Gastroesophageal sphincter (tissue), 4 donors: Measurements from ENCODE around the gene MAPKBP1. TPM values are rescaled to one million over a fixed set of nuclear protein-coding genes. Genes with fewer than 3 reads are reported as not detected.

Source experiments
- ATAC-seq: fragments of 150-250 bp; one replicate; pipeline ENCODE4 v1.9.1; 2016; ENCODE audit warnings: mild to moderate bottlenecking, moderate library complexity
- H3K27ac ChIP-seq, 4 donors: fragments of 200-600 bp; sonication (generic) in 3 of 4; 1 replicate in 3 of 4; 2 replicates in 1 of 4; pipeline ENCODE4 v1.5.1; 2016 to 2019
- H3K27me3 ChIP-seq: fragments of 200-600 bp; sonication (generic); one replicate; pipeline ENCODE4 v1.5.1; 2019
- H3K36me3 ChIP-seq, 2 donors: fragments of 200-600 bp; sonication (generic); one replicate each; pipeline ENCODE4 v1.5.1; 2019; ENCODE audit warnings: control low read depth in 1 of 2
- H3K4me1 ChIP-seq, 3 donors: fragments of 200-600 bp; sonication (generic); 1 replicate in 2 of 3; 2 replicates in 1 of 3; pipeline ENCODE4 v1.5.1; 2016 to 2019; ENCODE audit warnings: control low read depth in 2 of 3
- H3K4me3 ChIP-seq, 2 donors: fragments of 200-600 bp; sonication (generic); one replicate each; pipeline ENCODE4 v1.5.1; 2019; ENCODE audit warnings: mild to moderate bottlenecking in 1 of 2, moderate library complexity in 1 of 2
- H3K9me3 ChIP-seq, 3 donors: fragments of 200-600 bp; sonication (generic); one replicate each; pipeline ENCODE4 v1.5.1; 2017 to 2019; ENCODE audit warnings: control low read depth in 2 of 3
- EP300 ChIP-seq: sonication (generic); formaldehyde crosslinking; IDR thresholded peaks from one replicate; pipeline ENCODE4 v1.6.1; 2017; ENCODE audit warnings: antibody characterized with exemption, mild to moderate bottlenecking
- POLR2A ChIP-seq, 2 donors: fragments of 450-650 bp; IDR thresholded peaks; one replicate each; pipeline ENCODE4 v1.6.1; 2017; ENCODE audit warnings: antibody characterized with exemption in 2 of 2, mild to moderate bottlenecking in 2 of 2, moderate library complexity in 1 of 2
- POLR2AphosphoS5 ChIP-seq: sonication (generic); formaldehyde crosslinking; IDR thresholded peaks from one replicate; pipeline ENCODE4 v1.6.1; 2017; ENCODE audit warnings: antibody characterized with exemption
- WGBS, 2 donors: methylation state at CpG; one replicate each; pipeline ENCODE4 v1.1.5; 2018; ENCODE audit warnings: low coverage in 1 of 2; 5-methylcytosine and 5-hydroxymethylcytosine counted together
- total RNA-seq, 4 donors: library from RNA; depleted of rRNA; stranded (reverse); fragments of >200 nt; gene quantifications; one replicate each; pipeline ENCODE4 v1.1.0, GENCODE V29; 2016
- TF ChIP-seq, protein P1 (sequence below), 4 experiments: fragments of 200-600 bp in 2 of 4; fragments of 450-650 bp in 2 of 4; sonication (generic) in 1 of 4; IDR thresholded peaks; one replicate each; pipeline ENCODE4 v1.5.1; 2017 to 2019; ENCODE audit warnings: antibody characterized with exemption in 4 of 4, mild to moderate bottlenecking in 2 of 4, moderate library complexity in 2 of 4

The MAPKBP1 gene
- total RNA-seq, 4 donors from 2014 or later, result 25.1 to 48.9 (median 30.6) TPM

DNA sequence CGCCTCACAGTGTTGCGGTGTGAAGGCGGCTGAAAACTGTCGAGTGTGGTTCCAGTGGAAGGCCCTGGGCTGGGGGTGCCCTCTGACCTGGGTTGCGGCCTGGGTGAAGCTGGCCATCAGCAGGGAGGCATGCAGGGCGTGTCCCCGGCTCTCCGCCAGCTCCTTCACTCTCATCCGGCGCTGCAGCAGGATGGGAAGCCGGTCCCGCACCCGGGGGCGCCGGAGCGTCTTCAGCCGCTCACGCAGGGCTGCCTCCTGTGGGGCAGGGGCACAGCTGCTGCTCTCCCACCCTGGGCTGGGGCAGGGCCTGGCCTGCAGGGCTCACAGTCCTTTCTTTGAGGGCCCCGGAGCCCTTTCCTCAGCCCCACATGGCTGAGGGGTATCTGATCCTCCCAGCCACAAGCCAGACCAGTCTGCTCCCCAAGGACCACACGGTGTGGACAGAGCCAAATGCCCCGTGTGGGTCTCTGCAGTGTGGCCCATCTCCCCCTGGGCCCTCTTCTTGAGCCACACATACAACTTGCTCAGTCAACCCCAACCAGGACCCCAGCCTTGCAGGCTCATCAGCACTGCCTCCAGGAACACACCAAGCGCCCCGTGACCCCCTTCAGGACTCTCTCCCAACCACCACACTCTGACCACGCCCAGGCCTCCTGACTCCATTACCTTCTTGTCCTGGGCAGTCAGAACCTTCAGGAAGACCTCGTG lies 92.7 kb downstream of the MAPKBP1 start:
- Histone ChIP-seq H3K4me3 (no peak overlapping the region), H3K27ac (no peak overlapping the region), H3K9me3 (no peaks in the 10 kb centered on the region), H3K4me1 (no peaks in the 10 kb centered on the region), H3K36me3 (no peaks in the 10 kb centered on the region), H3K27me3 (no peaks in the 10 kb centered on the region)
- no peak for ATAC-seq
- 39 to 100% methylated on average over 3 to 4 of the region's 25 CpGs for WGBS, 2 donors
- TF ChIP-seq EP300, result no peak
- TF ChIP-seq POLR2A (IDR thresholded peaks at IDR 0.05), result no peak
- TF ChIP-seq, protein P1, sequence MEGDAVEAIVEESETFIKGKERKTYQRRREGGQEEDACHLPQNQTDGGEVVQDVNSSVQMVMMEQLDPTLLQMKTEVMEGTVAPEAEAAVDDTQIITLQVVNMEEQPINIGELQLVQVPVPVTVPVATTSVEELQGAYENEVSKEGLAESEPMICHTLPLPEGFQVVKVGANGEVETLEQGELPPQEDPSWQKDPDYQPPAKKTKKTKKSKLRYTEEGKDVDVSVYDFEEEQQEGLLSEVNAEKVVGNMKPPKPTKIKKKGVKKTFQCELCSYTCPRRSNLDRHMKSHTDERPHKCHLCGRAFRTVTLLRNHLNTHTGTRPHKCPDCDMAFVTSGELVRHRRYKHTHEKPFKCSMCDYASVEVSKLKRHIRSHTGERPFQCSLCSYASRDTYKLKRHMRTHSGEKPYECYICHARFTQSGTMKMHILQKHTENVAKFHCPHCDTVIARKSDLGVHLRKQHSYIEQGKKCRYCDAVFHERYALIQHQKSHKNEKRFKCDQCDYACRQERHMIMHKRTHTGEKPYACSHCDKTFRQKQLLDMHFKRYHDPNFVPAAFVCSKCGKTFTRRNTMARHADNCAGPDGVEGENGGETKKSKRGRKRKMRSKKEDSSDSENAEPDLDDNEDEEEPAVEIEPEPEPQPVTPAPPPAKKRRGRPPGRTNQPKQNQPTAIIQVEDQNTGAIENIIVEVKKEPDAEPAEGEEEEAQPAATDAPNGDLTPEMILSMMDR (IDR thresholded peaks at IDR 0.05), result no peak
- TF ChIP-seq POLR2AphosphoS5, result no peak

DNA sequence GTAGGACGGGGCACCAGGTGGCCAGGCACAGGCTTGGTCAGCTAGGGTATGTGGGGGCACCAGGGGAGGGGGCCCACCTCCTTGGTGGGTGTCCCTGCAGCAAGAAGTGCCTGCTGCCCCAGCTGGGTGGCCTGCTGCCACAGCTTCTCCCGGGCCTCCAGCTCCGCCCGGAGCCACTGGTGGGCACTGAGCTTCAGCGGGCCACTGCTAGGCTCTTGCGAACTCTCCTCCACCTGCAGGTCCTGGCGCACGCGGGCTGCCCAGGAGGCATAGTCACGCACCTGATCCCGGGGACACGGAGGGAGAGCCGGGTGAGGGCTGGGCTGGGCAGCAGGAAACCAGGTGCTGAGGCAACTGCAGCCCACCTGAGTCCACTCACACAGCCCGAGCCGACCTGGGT lies 94.0 kb downstream of the MAPKBP1 start:
- no peak for ATAC-seq
- 94% methylated on average over 2 of the region's 15 CpGs; no CpG with 5 or more reads in 1 of the 2 donors for WGBS, 2 donors
- no peaks in the 10 kb centered on the region for H3K9me3 ChIP-seq
- TF ChIP-seq POLR2A (IDR thresholded peaks at IDR 0.05) (no peak), EP300 (no peak), POLR2AphosphoS5 (no peak)
- TF ChIP-seq, protein P1 (IDR thresholded peaks at IDR 0.05), result no peak
- H3K4me3 ChIP-seq, result no peak overlapping the region
- no peaks in the 10 kb centered on the region for H3K36me3 ChIP-seq
- no peak overlapping the region for H3K27ac ChIP-seq
- H3K27me3 ChIP-seq, result no peaks in the 10 kb centered on the region
- H3K4me1 ChIP-seq, result no peaks in the 10 kb centered on the region

DNA sequence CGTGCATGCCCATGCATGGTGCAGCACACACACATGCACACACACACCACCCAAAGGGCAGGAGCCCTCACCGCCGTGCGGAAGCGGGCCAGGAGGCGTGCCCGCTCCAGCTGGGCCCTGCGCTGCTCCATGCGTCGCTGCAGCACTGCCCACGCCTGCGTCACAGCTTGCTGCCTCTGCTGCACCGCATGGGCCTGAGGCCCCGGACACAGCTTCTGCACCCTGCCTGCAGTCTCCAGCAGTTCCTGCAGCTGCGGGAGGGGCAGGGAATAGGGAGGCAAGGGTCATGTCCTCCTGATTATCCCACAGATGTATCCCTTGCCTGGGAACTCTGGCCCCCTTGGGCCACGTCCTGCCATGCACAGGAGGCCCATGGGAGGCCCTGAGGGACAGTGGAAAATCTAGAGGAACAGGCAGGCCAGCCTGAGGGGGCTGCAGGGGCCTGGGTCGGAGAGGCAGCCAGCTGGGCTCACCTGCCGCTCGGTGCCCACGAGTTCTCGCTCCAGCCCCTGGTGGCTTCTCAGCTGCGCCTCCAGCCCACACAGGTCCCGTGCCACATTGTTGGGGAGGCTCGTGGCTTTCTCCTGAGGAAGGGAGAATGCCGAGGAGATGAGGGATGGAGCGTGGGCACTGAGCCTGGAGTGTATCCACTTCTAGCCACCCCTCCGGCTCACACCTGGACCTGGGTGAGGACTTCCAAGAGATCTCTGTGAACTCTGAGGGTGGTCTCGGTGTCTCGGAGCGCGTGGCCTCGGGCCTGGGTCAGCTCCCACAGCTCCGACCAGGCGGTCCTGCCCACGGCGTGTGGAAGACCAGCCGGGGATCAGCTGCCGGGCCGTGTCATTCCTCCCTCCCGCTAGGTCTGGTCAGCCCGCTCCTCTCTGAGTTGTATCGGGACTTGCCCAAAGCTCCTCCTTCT lies 95.7 kb downstream of the MAPKBP1 start:
- no peak overlapping the region for H3K4me3 ChIP-seq
- no peak for ATAC-seq
- no peak for TF ChIP-seq POLR2A (IDR thresholded peaks at IDR 0.05)
- no peak overlapping the region for H3K27ac ChIP-seq
- H3K4me1 ChIP-seq, result no peaks in the 10 kb centered on the region
- no peaks in the 10 kb centered on the region for H3K9me3 ChIP-seq
- WGBS, 2 donors, result 83% methylated on average over 8 of the region's 42 CpGs; no CpG with 5 or more reads in 1 of the 2 donors
- no peaks in the 10 kb centered on the region for H3K36me3 ChIP-seq
- H3K27me3 ChIP-seq, result no peaks in the 10 kb centered on the region

DNA sequence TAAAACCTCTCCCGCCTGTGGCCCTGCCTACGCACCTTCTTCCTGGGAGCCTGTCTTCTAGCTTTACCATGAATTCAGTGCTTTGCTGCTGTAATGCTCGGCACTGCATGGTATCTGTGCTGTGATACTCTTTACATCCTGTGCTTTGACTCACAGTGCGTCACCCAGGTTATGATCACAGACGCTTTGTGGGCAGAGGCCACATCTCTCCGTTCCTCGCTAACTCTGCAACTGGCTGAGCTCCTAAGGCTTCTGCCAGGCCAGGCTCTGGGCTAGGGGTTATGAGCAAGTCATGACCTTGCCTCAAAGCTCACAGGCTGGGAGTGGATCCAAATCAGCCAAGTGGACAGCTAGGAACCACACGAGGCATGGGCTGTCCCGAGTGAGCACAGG lies 96.4 kb downstream of the MAPKBP1 start:
- H3K4me3 ChIP-seq, result no peak overlapping the region
- no peaks in the 10 kb centered on the region for H3K36me3 ChIP-seq
- WGBS, 2 donors, result 67 to 80% methylated on average over 1 to 2 of the region's 9 CpGs
- no peak for TF ChIP-seq POLR2AphosphoS5
- TF ChIP-seq, protein P1 (IDR thresholded peaks at IDR 0.05), result no peak
- no peak for TF ChIP-seq POLR2A (IDR thresholded peaks at IDR 0.05)
- TF ChIP-seq EP300, result no peak
- no peaks in the 10 kb centered on the region for H3K9me3 ChIP-seq
- no peaks in the 10 kb centered on the region for H3K4me1 ChIP-seq
- H3K27ac ChIP-seq, result no peak overlapping the region
- ATAC-seq, result no peak
- no peaks in the 10 kb centered on the region for H3K27me3 ChIP-seq

DNA sequence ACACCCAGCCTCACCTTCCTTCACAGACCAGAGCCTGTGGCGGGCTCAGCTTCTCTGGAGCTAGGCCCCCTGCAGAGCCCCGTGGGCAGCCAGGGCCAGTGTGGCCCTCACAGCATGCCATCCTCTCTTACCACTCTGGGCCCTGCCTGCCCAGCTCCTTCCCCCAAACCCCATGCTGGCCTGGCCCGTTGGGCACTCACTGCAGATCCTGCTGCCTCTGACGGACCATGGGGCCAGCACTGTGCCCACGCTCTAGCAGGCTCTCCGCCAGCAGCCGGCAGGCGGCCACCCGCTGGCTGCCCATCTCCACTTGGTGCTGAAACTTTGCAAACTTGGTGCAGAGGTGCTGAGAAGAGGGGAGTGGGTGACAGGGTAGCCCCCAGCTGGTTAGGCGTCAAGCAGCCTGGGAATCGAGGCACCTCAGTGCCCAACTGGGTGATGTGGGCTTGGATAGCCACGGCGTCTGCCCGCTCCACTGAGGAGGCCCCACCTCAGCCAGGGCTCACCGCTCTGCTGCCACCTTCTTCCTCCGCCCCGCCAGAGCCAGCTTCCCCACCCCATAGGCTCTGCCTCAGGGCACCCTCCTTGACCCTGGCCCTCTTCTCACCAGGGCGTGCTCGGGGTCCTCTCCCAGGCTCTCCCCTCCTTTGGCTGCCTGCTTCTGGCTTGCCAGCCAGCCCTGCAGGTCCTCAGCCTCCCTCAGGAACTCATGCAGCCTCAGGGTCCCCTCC lies 97.1 kb downstream of the MAPKBP1 start:
- TF ChIP-seq POLR2A (IDR thresholded peaks at IDR 0.05) (no peak), EP300 (no peak), POLR2AphosphoS5 (no peak)
- TF ChIP-seq, protein P1 (IDR thresholded peaks at IDR 0.05), result no peak
- H3K4me1 ChIP-seq, result no peaks in the 10 kb centered on the region
- no peaks in the 10 kb centered on the region for H3K9me3 ChIP-seq
- ATAC-seq, result no peak
- WGBS, 2 donors, result 100% methylated on average over 1 of the region's 19 CpGs; no CpG with 5 or more reads in 1 of the 2 donors
- H3K27me3 ChIP-seq, result no peaks in the 10 kb centered on the region
- no peak overlapping the region for H3K27ac ChIP-seq
- H3K36me3 ChIP-seq, result no peaks in the 10 kb centered on the region
- no peak overlapping the region for H3K4me3 ChIP-seq
